Hepatocyte (in vitro differentiated cells): ENCODE measurements around the gene SKAP2. TPM values are rescaled to one million over a fixed set of nuclear protein-coding genes. Genes with fewer than 3 reads are reported as not detected.

ENCODE experiments used
- DNase-seq: peaks from one replicate; pipeline ENCODE4 v3.0.0-alpha.2; 2016; ENCODE audit warnings: low spot score
- H2AFZ ChIP-seq: fragments of 200-600 bp; sonication (generic); 2 replicates; pipeline ENCODE4 v1.6.0; 2016; ENCODE audit warnings: antibody characterized with exemption, mild to moderate bottlenecking
- H3K27ac ChIP-seq: fragments of 200-600 bp; sonication (generic); 2 replicates; pipeline ENCODE4 v1.5.1; 2016; ENCODE audit warnings: mild to moderate bottlenecking
- H3K27me3 ChIP-seq: fragments of 200-600 bp; sonication (generic); 2 replicates; pipeline ENCODE4 v1.6.1; 2016
- H3K36me3 ChIP-seq: fragments of 200-600 bp; sonication (generic); replicated peaks from 2 replicates; pipeline ENCODE4 v1.5.1; 2016; ENCODE audit warnings: low read depth; ENCODE audit not compliant: insufficient read depth
- H3K4me1 ChIP-seq: fragments of 200-600 bp; sonication (generic); 2 replicates; pipeline ENCODE4 v1.5.1; 2016; ENCODE audit warnings: mild to moderate bottlenecking, moderate library complexity; ENCODE audit not compliant: insufficient read depth
- H3K4me2 ChIP-seq: fragments of 200-600 bp; sonication (generic); 2 replicates; pipeline ENCODE4 v1.6.0; 2016
- H3K4me3 ChIP-seq: fragments of 200-600 bp; sonication (generic); 2 replicates; pipeline ENCODE4 v1.5.1; 2016; ENCODE audit warnings: mild to moderate bottlenecking
- H3K79me2 ChIP-seq: fragments of 200-600 bp; sonication (generic); 2 replicates; pipeline ENCODE4 v1.6.0; 2017; ENCODE audit warnings: mild to moderate bottlenecking
- H3K9me2 ChIP-seq: fragments of 200-600 bp; sonication (generic); replicated peaks from 2 replicates; pipeline ENCODE4 v1.6.0; 2017; ENCODE audit warnings: mild to moderate bottlenecking; ENCODE audit not compliant: insufficient read depth
- H3K9me3 ChIP-seq: fragments of 200-600 bp; sonication (generic); 2 replicates; pipeline ENCODE4 v1.5.1; 2016; ENCODE audit warnings: low read depth, mild to moderate bottlenecking
- H4K20me1 ChIP-seq: fragments of 200-600 bp; sonication (generic); 2 replicates; pipeline ENCODE4 v1.6.0; 2016; ENCODE audit warnings: mild to moderate bottlenecking; ENCODE audit not compliant: insufficient read depth, poor library complexity, severe bottlenecking
- EZH2 ChIP-seq: fragments of 200-600 bp; sonication (generic); IDR thresholded peaks from 2 replicates; pipeline ENCODE4 v1.6.1; 2016; ENCODE audit warnings: antibody characterized with exemption, mild to moderate bottlenecking, borderline replicate concordance
- EZH2phosphoT487 ChIP-seq: fragments of 200-600 bp; sonication (generic); IDR thresholded peaks from one replicate; pipeline ENCODE4 v1.6.1; 2018; ENCODE audit warnings: antibody characterized with exemption, mild to moderate bottlenecking, low read depth, moderate library complexity; ENCODE audit not compliant: unreplicated experiment, severe bottlenecking
- WGBS: methylation state at CpG from one replicate; pipeline ENCODE4 v1.1.6; 2016; ENCODE audit warnings: low lambda C conversion rate; ENCODE audit errors: missing lambda C conversion rate; 5-methylcytosine and 5-hydroxymethylcytosine counted together
- polyA plus RNA-seq: library from polyadenylated mRNA; unstranded; fragments of >200 nt; fragmentation: Nextera tagmentation; extraction: Ambion mirVana; gene quantifications from 2 replicates; pipeline ENCODE4 v1.2.1, GENCODE V29; 2016
- total RNA-seq: library from RNA; depleted of rRNA; stranded (reverse); fragments of >200 nt; gene quantifications from 2 replicates; pipeline ENCODE4 v1.2.3, GENCODE V29; 2014
- TF ChIP-seq, protein P1 (sequence below): fragments of 200-600 bp; sonication (generic); IDR thresholded peaks from 2 replicates; pipeline ENCODE4 v1.5.1; 2016; ENCODE audit warnings: antibody characterized with exemption, mild to moderate bottlenecking; ENCODE audit not compliant: poor library complexity

The SKAP2 gene
- total and polyA plus RNA-seq, 2 experiments from 2014 or later: 8.4 to 13.5 TPM

DNA sequence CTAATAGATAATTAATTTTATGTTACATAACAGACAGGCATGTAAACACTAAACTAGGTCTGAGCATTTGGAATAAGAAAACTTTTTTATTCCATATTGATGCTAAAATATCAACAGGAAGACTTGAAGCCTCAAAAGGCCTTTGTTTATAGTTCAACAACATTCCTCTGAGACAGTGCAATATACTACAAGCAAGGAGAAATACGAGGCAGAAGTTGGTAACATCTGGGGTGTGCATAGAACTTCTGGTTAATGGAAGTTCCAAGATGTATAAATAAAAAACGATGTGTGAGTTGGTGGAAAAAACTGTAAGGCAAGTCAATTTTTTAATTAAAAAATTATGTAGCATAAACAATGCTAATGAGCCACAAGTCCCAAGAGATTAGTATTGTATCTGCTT is 139.6 kb downstream of the SKAP2 start:
- Histone ChIP-seq H3K4me1 (no peaks in the 10 kb centered on the region), H3K9me3 (no peaks in the 10 kb centered on the region), H3K27ac (no peak overlapping the region), H2AFZ (no peak overlapping the region), H3K4me2 (no peak overlapping the region), H3K36me3 (no peaks in the 10 kb centered on the region), H3K27me3 (no peaks in the 10 kb centered on the region), H3K9me2 (no peaks in the 10 kb centered on the region), H4K20me1 (no peaks in the 10 kb centered on the region), H3K4me3 (no peak overlapping the region), H3K79me2 (no peaks in the 10 kb centered on the region)
- DNase-seq: no peak
- TF ChIP-seq EZH2: no peak
- WGBS: 36% methylated on average over 2 of the region's 2 CpGs

DNA sequence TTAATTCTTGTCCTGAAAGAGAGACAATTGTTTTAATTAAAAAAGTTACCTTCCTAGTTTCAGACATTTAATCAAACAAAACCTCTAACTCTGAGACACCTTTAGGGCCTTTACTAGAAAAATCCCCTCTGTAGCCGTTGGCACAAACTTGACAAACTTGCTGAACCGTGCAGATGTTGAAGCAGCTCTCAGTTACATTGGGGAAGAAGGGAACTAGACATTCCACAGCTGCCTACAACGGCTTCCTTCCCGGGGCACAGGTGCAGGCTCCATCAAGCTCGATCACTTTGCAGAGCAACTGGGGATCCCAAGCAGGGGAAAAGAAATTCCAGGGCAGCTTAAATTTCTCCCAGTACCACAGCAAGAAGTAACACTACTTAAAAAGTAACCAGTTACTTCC is 141.3 kb downstream of the SKAP2 start:
- no peak for DNase-seq
- Histone ChIP-seq H3K27me3 (no peaks in the 10 kb centered on the region), H3K36me3 (no peaks in the 10 kb centered on the region), H3K79me2 (no peaks in the 10 kb centered on the region), H3K4me1 (no peaks in the 10 kb centered on the region), H3K9me2 (no peaks in the 10 kb centered on the region), H3K4me3 (no peak overlapping the region), H2AFZ (no peak overlapping the region), H4K20me1 (no peaks in the 10 kb centered on the region), H3K4me2 (no peak overlapping the region), H3K9me3 (no peaks in the 10 kb centered on the region), H3K27ac (no peak overlapping the region)
- TF ChIP-seq EZH2phosphoT487: no peak
- TF ChIP-seq, protein P1, sequence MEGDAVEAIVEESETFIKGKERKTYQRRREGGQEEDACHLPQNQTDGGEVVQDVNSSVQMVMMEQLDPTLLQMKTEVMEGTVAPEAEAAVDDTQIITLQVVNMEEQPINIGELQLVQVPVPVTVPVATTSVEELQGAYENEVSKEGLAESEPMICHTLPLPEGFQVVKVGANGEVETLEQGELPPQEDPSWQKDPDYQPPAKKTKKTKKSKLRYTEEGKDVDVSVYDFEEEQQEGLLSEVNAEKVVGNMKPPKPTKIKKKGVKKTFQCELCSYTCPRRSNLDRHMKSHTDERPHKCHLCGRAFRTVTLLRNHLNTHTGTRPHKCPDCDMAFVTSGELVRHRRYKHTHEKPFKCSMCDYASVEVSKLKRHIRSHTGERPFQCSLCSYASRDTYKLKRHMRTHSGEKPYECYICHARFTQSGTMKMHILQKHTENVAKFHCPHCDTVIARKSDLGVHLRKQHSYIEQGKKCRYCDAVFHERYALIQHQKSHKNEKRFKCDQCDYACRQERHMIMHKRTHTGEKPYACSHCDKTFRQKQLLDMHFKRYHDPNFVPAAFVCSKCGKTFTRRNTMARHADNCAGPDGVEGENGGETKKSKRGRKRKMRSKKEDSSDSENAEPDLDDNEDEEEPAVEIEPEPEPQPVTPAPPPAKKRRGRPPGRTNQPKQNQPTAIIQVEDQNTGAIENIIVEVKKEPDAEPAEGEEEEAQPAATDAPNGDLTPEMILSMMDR: no peak
- TF ChIP-seq EZH2: no peak
- 61% methylated on average over 5 of the region's 5 CpGs for WGBS

DNA sequence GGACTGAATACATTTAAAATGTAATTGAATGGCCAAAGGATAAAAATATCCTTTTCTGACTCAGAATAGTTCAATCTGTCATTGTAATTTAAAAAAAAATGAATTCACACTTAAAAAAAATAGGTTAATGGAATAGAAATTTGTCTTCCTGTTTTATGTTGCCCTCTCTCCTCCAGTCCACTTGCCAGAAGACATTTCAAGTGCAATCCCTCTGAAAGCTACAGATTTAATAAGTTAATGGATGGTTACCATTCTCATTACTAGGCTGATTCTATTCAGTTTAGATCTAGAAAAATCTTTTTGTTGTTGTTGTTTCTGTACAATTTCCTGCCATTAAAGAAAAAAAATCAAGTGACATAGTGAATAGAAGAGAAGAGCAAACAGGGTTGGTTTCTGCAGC is 142.9 kb downstream of the SKAP2 start:
- no peak for TF ChIP-seq EZH2
- TF ChIP-seq, protein P1: no peak
- TF ChIP-seq EZH2phosphoT487: no peak
- no peaks in the 10 kb centered on the region for H3K79me2 ChIP-seq
- H3K36me3 ChIP-seq: no peaks in the 10 kb centered on the region
- no peaks in the 10 kb centered on the region for H4K20me1 ChIP-seq
- no peak overlapping the region for H2AFZ ChIP-seq
- DNase-seq: no peak
- H3K27ac ChIP-seq: no peak overlapping the region
- H3K4me2 ChIP-seq: no peak overlapping the region
- H3K9me3 ChIP-seq: no peaks in the 10 kb centered on the region
- H3K27me3 ChIP-seq: no peaks in the 10 kb centered on the region
- no peak overlapping the region for H3K4me3 ChIP-seq
- H3K9me2 ChIP-seq: no peaks in the 10 kb centered on the region
- no peaks in the 10 kb centered on the region for H3K4me1 ChIP-seq

DNA sequence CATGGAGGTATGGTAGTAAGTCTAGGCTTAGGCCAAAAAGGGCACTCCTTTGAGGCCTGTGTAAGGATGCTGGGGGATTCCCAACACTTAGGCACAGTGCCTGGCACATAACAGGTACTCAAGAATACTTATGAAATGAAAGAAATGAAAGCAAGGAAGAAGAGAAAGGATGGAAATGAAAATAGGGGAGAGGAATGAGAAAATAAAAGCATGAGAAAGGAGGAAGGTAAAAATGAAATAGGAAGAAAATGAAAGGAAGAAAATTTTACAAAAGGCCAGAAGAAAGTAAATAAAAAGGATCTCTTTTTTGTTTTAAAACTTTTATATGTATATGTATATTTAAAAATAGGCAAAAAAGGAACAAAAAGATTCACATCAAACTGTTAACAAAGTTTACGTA is 146.3 kb downstream of the SKAP2 start:
- H3K4me3 ChIP-seq: no peak overlapping the region

More for the DNA sequence above, 146.3 kb downstream of the SKAP2 start:
- Histone ChIP-seq H3K4me1 (no peaks in the 10 kb centered on the region), H3K9me3 (no peaks in the 10 kb centered on the region), H4K20me1 (no peaks in the 10 kb centered on the region), H3K27ac (no peak overlapping the region), H3K27me3 (no peaks in the 10 kb centered on the region), H3K36me3 (no peaks in the 10 kb centered on the region), H3K4me2 (no peak overlapping the region), H3K9me2 (no peaks in the 10 kb centered on the region), H3K79me2 (no peaks in the 10 kb centered on the region), H2AFZ (no peak overlapping the region)
- TF ChIP-seq EZH2phosphoT487 (no peak), EZH2 (no peak)
- TF ChIP-seq, protein P1: no peak
- 97% methylated on average over 1 of the region's 1 CpG for WGBS
- DNase-seq: no peak
